ENCODE data around the gene GPC3.

Gene GPC3

DNA sequence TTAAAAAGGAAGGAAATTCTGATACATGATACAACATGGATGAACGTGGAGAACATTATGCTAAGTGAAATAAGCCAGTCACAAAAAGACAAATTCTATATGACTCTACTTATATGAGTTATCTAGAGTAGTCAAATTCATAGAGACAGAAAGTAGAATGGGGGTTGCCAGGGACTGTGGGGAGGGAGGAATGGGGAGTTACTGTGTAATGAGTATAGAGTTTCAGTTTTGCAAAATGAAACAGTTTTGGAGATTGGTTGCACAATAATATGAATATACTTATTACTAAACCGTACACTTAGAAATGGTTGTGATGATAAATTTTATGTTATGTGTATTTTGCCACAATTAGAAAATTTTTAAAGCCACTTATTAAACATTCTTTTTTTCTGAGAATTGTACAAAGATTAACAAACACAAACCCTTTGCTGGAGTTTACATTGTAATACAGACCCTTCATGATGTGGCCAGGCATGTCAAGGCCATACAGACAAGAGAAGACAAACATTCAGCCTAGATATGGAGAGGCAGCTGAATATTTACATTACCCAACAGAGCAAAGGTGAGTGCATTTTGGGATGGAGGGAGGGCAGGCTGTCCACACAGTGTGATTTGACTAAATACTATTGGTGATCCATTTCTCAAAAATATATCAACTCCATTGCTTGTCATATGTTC lies 21.2 kb upstream of the GPC3 start:
- in situ Hi-C loops (cut with MboI; ENCODE audit: low pct_unique_long_range_greater_than_20kb, low sequenced_read_pairs, unreplicated experiment) = no loop called here
- no peak for DNase-seq (ENCODE audit: low spot score)
- TF ChIP-seq, protein P1, sequence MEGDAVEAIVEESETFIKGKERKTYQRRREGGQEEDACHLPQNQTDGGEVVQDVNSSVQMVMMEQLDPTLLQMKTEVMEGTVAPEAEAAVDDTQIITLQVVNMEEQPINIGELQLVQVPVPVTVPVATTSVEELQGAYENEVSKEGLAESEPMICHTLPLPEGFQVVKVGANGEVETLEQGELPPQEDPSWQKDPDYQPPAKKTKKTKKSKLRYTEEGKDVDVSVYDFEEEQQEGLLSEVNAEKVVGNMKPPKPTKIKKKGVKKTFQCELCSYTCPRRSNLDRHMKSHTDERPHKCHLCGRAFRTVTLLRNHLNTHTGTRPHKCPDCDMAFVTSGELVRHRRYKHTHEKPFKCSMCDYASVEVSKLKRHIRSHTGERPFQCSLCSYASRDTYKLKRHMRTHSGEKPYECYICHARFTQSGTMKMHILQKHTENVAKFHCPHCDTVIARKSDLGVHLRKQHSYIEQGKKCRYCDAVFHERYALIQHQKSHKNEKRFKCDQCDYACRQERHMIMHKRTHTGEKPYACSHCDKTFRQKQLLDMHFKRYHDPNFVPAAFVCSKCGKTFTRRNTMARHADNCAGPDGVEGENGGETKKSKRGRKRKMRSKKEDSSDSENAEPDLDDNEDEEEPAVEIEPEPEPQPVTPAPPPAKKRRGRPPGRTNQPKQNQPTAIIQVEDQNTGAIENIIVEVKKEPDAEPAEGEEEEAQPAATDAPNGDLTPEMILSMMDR (IDR thresholded peaks at IDR 0.05; ENCODE audit: extremely low read depth, insufficient read depth, missing control alignments) = no peak

DNA sequence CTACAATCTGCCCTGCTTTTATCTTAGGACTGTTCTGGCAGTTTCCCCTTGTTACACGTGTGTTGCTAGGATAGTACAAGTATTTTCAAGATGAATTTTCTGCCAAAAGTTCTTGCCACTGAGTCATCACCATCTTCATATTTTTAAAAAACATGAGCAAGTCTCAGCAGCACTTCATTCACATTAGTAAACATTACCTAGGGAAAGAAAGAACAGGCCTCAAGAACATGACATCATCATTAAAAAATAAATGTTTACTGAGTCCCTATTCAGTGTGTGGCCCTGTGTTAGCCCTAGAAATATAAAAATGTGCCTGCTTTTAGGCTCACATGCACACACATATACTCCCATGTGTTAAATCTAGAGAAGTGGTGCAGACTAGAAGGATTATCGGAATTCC lies 18.7 kb upstream of the GPC3 start:
- TF ChIP-seq, protein P1 (IDR thresholded peaks at IDR 0.05; ENCODE audit: extremely low read depth, insufficient read depth, missing control alignments) = no peak
- DNase-seq (ENCODE audit: low spot score) = no peak
- in situ Hi-C loops (cut with MboI; ENCODE audit: low pct_unique_long_range_greater_than_20kb, low sequenced_read_pairs, unreplicated experiment) = no loop called here

DNA sequence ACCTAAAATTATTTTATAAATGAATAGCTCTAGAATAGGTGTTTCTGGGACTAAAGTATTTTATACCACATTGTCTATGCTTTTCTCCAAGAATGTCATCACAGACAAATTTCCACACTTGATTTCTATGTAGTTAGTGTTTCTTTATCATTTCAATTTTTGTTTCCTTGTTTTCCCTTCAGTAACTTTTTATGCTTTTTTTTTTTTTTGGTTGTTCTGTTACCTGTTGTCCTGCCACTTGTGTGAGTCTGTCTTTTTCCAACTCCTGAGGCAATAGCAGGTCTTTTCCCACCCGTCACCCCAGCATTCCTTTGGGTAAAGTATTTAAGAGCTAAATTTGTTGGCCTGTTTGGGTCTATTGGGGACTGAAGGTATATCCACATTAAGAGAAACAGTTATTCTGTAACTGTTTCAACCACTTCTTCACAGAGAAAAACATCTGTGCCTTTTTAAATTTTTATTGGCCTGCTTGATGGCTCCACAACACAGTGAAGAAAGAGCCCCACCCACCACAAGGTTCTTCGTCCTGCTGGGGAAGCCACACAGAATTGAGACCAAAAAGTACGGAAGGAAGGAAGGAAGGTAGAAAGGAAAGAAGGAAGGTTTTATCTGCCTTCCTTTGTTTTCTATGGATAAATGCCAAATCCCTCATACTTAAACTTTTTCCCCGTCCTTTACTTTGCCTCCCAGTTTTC lies 17.7 kb upstream of the GPC3 start:
- in situ Hi-C loops (cut with MboI; ENCODE audit: low pct_unique_long_range_greater_than_20kb, low sequenced_read_pairs, unreplicated experiment) = no loop called here
- TF ChIP-seq, protein P1 (IDR thresholded peaks at IDR 0.05; ENCODE audit: extremely low read depth, insufficient read depth, missing control alignments) = no peak

DNA sequence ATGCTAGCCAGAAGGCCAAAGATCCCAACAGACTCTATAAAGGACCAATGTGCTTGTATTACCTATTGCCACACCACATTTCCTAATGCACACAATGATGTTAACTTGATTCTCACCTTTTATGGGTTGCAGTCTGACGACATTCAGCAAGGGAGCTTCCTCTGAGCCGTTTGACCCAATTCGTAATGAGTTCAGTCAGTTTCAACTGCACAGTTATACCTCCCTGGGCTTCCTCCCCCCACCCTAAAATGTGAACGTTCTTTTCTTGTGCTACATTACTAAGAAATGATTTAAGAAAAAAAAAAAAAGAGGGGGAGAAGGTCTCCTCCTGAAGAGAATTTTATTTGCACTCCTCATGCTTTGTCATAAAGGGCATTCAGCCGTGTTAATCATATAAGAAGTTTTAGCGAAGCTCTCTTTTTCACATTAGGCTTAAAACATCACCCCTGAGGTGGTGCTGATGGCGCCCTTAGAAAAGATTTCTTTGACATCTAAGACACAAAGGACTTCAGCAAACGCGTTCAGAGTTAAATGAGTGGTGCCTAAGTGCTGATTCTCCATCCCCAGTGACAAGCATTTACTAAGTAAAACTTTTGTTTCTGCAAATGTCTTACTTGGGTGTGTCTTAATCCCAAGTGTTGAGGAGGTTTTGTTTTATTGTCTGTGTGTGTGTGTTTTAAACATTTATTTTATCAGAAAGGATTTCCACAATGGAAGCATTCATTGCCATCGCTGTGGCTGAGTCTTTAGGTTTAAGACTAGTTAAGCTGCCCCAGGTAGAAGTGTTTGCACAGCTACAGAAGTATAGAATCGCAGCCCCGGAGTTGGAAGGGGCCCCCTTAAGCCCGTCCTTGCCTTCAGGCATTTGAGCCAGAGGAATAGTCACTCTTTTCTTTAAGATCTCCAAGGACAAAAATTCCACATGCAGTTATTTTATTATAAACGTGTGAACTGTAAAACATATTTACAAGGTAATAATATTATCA lies 15.2 kb upstream of the GPC3 start:
- DNase-seq (ENCODE audit: low spot score) = no peak
- in situ Hi-C loops (cut with MboI; ENCODE audit: low pct_unique_long_range_greater_than_20kb, low sequenced_read_pairs, unreplicated experiment) = no loop called here
- TF ChIP-seq, protein P1 (IDR thresholded peaks at IDR 0.05; ENCODE audit: extremely low read depth, insufficient read depth, missing control alignments) = no peak

More for the DNA sequence above, 17.7 kb upstream of the GPC3 start:
- no peak for DNase-seq (ENCODE audit: low spot score)

DNA sequence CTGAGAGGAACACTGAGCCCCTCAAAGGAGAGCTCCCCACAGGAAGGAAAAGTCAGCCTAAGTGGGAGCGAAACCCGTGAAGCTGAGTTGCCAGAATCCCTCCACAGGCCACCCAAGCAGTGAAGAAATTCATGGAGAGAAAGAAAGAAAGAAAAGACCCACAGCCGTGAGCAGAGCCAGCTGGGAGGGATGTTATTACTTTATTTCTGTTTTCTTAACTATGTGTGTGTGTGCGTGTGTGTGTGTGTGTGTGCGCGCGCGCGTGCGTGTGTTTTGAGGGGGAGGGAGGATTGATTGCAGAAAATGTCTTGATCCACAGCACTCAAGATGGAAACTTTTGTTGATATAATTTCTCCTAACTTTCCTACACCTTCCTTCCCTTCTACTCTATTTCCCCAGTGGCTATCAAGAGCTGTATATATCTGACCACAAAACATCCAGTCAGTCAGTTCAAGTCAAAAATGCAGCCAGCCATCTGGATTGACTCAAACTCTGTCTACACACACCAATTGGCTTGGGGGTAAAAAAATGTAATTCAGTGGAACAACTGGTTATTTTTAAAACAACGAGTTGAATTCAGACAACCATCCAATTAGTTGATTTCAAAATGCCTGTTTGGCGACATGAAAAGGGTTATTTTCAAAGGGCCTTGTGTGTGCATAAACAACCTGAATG lies 13.8 kb upstream of the GPC3 start:
- no peak for DNase-seq (ENCODE audit: low spot score)
- in situ Hi-C loops (cut with MboI; ENCODE audit: low pct_unique_long_range_greater_than_20kb, low sequenced_read_pairs, unreplicated experiment) = no loop called here
- TF ChIP-seq, protein P1 (IDR thresholded peaks at IDR 0.05; ENCODE audit: extremely low read depth, insufficient read depth, missing control alignments) = no peak

DNA sequence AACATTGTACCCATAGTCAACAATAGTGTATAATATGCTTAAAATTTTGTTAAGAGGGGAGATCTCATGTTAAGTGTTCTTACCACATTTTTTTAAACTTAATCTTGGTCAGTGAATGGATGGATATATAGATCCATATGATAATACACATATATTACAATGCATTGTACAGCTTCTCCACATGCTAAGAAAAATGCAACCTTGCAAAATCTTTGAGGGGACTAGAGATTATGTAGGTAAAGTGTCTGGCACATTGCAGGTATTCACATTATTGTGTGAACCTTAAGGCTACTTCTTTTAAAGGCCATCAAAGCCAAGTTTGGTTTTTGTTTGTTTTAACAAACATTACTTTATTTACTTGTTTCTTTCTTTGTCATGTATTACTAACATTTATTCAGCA lies 10.4 kb upstream of the GPC3 start:
- DNase-seq (ENCODE audit: low spot score) = no peak
- in situ Hi-C loops (cut with MboI; ENCODE audit: low pct_unique_long_range_greater_than_20kb, low sequenced_read_pairs, unreplicated experiment) = no loop called here
- TF ChIP-seq, protein P1 (IDR thresholded peaks at IDR 0.05; ENCODE audit: extremely low read depth, insufficient read depth, missing control alignments) = no peak
